Natural killer cell (primary cell): Measurements from ENCODE around the gene TNNT3. TPM values are rescaled to one million over a fixed set of nuclear protein-coding genes. Genes with fewer than 3 reads are reported as not detected.

Source experiments
- ATAC-seq, 3 donors: fragments of 150-1000 bp in 2 of 3; fragments of 200-7000 bp in 1 of 3; cut with Tn5 transposase; 1 replicate in 1 of 3; 2 replicates in 2 of 3; pipeline ENCODE4 v1.10.0; 2021; ENCODE audit warnings: mild to moderate bottlenecking in 2 of 3, moderate library complexity in 2 of 3
- DNase-seq, 2 donors: peaks; one replicate each; pipeline versions ENCODE4 v3.0.0 to v3.0.0-alpha.2; 2013 to 2021; ENCODE audit warnings: mixed read lengths in 1 of 2
- H3K27ac ChIP-seq: one replicate; pipeline ENCODE4 v1.5.1; 2013; ENCODE audit warnings: mild to moderate bottlenecking, low read length
- H3K27me3 ChIP-seq: one replicate; pipeline ENCODE4 v1.6.1; 2013; ENCODE audit warnings: low read length; ENCODE audit not compliant: control insufficient read depth, insufficient read depth
- H3K36me3 ChIP-seq: one replicate; pipeline ENCODE4 v1.6.1; 2013; ENCODE audit warnings: low read length; ENCODE audit not compliant: control insufficient read depth, insufficient read depth
- H3K4me1 ChIP-seq: one replicate; pipeline ENCODE4 v1.6.1; 2013; ENCODE audit warnings: low read length; ENCODE audit not compliant: control insufficient read depth, insufficient read depth
- H3K4me3 ChIP-seq: one replicate; pipeline ENCODE4 v1.5.1; 2013; ENCODE audit warnings: low read length
- H3K9me3 ChIP-seq: one replicate; pipeline ENCODE4 v1.6.1; 2013; ENCODE audit warnings: low read length; ENCODE audit not compliant: control insufficient read depth, insufficient read depth
- H3K27ac Mint-ChIP-seq, 2 donors: one replicate each; pipeline ENCODE4 v1.8.0; 2022; ENCODE audit warnings: mild to moderate bottlenecking in 2 of 2, mixed read lengths in 2 of 2, moderate library complexity in 1 of 2
- H3K27me3 Mint-ChIP-seq, 2 donors: one replicate each; pipeline ENCODE4 v1.8.0; 2022; ENCODE audit warnings: low read depth in 2 of 2, mixed read lengths in 2 of 2
- H3K36me3 Mint-ChIP-seq: one replicate; pipeline ENCODE4 v1.8.0; 2022; ENCODE audit warnings: mixed read lengths
- H3K4me1 Mint-ChIP-seq, 2 donors: one replicate each; pipeline ENCODE4 v1.8.0; 2022; ENCODE audit warnings: mixed read lengths in 2 of 2
- H3K4me3 Mint-ChIP-seq: one replicate; pipeline ENCODE4 v1.8.0; 2022; ENCODE audit warnings: mild to moderate bottlenecking, moderate library complexity, mixed read lengths
- H3K9me3 Mint-ChIP-seq, 2 donors: one replicate each; pipeline ENCODE4 v1.8.0; 2022; ENCODE audit warnings: mixed read lengths in 2 of 2
- CTCF ChIP-seq: fragments of 200-600 bp; IDR thresholded peaks from one replicate; pipeline ENCODE4 v1.8.0; 2022; ENCODE audit warnings: antibody characterized with exemption
- WGBS: methylation state at CpG from one replicate; pipeline ENCODE4 v1.1.7; 2013; ENCODE audit warnings: missing lambda C conversion rate; ENCODE audit not compliant: insufficient coverage; 5-methylcytosine and 5-hydroxymethylcytosine counted together
- intact Hi-C: fragments of 100-400 bp; cut with micrococcal nuclease; formaldehyde crosslinking; loops from one replicate; pipeline ENCODE4 v1.14.2; 2022
- total RNA-seq, 4 donors: library from RNA; stranded (reverse); fragments of 120-200 nt in 1 of 4; gene quantifications; one replicate each; pipeline versions ENCODE4 v1.2.3 to v1.2.4, GENCODE V29; 2013 to 2022

Gene TNNT3
- total RNA-seq, 3 donors from 2014 or later (not counting 1 experiment from before 2014, with no cell fraction given): 15.8 to 27.9 (median 26.2) TPM

- no peak for TF ChIP-seq CTCF
- Mint-ChIP-seq H3K9me3 (no peaks in the 10 kb centered on the region), H3K36me3 (no peaks in the 10 kb centered on the region), H3K4me3 (no peak overlapping the region), H3K27me3 (peaks cover 0 to 13% of the 10 kb centered on the region in 2 donors), H3K4me1 (no peaks in the 10 kb centered on the region), H3K27ac (no peak overlapping the region)
- H3K4me3 ChIP-seq: no peak overlapping the region
- H3K9me3 ChIP-seq: no peaks in the 10 kb centered on the region
- H3K27me3 ChIP-seq: no peaks in the 10 kb centered on the region
- WGBS: 55% methylated on average over 4 of the region's 5 CpGs
- ATAC-seq (no peak), DNase-seq (no peak)
- H3K36me3 ChIP-seq: no peaks in the 10 kb centered on the region
- intact Hi-C loops: no loop called here
- H3K27ac ChIP-seq: no peak overlapping the region
- no peaks in the 10 kb centered on the region for H3K4me1 ChIP-seq
These were observed 13.3 kb upstream of the TNNT3 start for GRCh38 chr11:1906181-1906580.

- no peak overlapping the region for H3K4me3 ChIP-seq
- Mint-ChIP-seq H3K4me3 (no peak overlapping the region), H3K4me1 (no peaks in the 10 kb centered on the region), H3K27me3 (peaks cover 0 to 13% of the 10 kb centered on the region in 2 donors), H3K36me3 (no peaks in the 10 kb centered on the region), H3K27ac (no peak overlapping the region), H3K9me3 (no peaks in the 10 kb centered on the region)
- H3K36me3 ChIP-seq: no peaks in the 10 kb centered on the region
- no peak overlapping the region for H3K27ac ChIP-seq
- TF ChIP-seq CTCF: no peak
- ATAC-seq (no peak), DNase-seq (no peak)
- H3K4me1 ChIP-seq: no peaks in the 10 kb centered on the region
- intact Hi-C loops: no loop called here
- H3K9me3 ChIP-seq: no peaks in the 10 kb centered on the region
- 85% methylated on average over 14 of the region's 14 CpGs for WGBS
- no peaks in the 10 kb centered on the region for H3K27me3 ChIP-seq
These were observed 12.7 kb upstream of the TNNT3 start for GRCh38 chr11:1906611-1907423.

- no peak overlapping the region for H3K4me3 ChIP-seq
- no peak for TF ChIP-seq CTCF
- 71% methylated on average over 8 of the region's 9 CpGs for WGBS
These were observed 10.9 kb upstream of the TNNT3 start for GRCh38 chr11:1908618-1909017.

More at GRCh38 chr11:1908618-1909017, 10.9 kb upstream of the TNNT3 start:
- H3K9me3 Mint-ChIP-seq: no peaks in the 10 kb centered on the region
- H3K9me3 ChIP-seq: no peaks in the 10 kb centered on the region
- no peaks in the 10 kb centered on the region for H3K36me3 ChIP-seq
- H3K4me1 Mint-ChIP-seq: no peaks in the 10 kb centered on the region
- no peak overlapping the region for H3K27ac Mint-ChIP-seq
- H3K4me3 Mint-ChIP-seq: no peak overlapping the region
- H3K36me3 Mint-ChIP-seq: no peaks in the 10 kb centered on the region
- H3K27ac ChIP-seq: no peak overlapping the region
- intact Hi-C loops: no loop called here
- ATAC-seq: no peak
- no peaks in the 10 kb centered on the region for H3K27me3 ChIP-seq
- peaks cover 0 to 13% of the 10 kb centered on the region in 2 donors for H3K27me3 Mint-ChIP-seq
- H3K4me1 ChIP-seq: peaks cover 3% of the 10 kb centered on the region
- no peak for DNase-seq
